Head of caudate nucleus (tissue), 42 donors: ENCODE data around the gene COX18.

Experiments used
- DNase-seq, 42 donors: peaks; one replicate each; pipeline versions ENCODE4 v3.0.0 to v3.0.0-alpha.2; 2020 to 2021; ENCODE audit warnings: mixed read lengths in 7 of 42
- intact Hi-C: fragments of 100-400 bp; cut with DNase I; formaldehyde crosslinking; loops from one replicate; pipeline ENCODE4 v1.15.0; 2022

Gene COX18

DNA sequence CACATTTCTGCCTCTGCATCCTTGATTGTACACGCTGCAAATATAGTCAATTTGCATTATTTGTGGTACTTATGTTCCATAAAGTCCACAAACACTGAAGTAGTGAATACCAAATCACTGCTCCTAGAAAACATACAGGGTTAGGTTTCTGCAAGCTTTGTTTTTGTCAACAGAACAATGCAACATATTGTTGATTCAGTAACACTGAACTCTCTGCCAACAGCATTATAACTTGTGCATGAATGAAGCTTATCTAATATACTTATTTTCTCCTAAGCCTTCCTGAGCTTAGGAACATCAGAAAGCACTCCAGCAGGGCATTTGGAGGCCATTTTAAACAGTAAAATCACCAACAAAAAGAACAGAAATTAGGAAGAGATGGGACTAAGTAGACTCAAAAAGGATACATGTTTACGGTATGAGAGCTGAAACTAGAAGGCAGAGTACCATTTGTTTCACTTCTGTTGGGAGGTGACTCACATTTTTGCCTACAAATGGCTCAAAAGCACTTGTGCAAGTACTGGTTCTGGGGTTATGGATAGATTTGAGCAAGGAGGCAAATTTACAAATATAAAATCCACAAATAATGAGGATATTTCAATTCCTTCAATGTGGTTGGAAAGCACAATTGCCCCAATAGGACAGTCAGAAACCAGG is 14.1 kb downstream of the COX18 start:
- intact Hi-C loops = no loop called here
- DNase-seq = no peak

DNA sequence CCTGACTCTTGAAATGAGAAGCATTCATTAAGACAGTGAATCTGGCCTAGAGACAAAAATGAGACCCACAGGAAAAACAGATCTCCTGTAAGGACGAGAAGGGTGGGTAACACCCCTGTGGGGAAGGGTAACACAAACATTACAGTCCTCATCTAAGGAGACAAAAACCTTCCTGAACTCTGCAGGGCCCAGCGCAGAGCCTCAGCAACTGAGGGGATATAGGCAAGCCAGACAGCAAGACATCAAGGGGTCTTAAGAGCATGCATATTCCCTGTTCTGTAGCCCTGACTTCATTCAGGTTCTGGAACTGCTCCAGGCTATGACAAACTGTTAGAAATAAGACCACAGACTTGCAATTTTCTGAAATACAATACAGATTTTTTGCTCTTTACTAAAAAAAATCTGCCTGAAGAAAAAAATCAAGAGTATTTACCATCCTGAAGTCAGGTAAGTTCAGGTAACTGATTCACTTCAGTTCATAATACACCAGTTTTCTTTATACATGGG is 15.5 kb downstream of the COX18 start:
- intact Hi-C loops = no loop called here

GRCh38 chr4:73053076-73053475 is 16.4 kb downstream of the COX18 start:
- intact Hi-C loops = no loop called here
- no peak for DNase-seq

More for the DNA sequence above, 15.5 kb downstream of the COX18 start:
- no peak for DNase-seq

GRCh38 chr4:73051625-73052024 is 17.9 kb downstream of the COX18 start:
- no peak for DNase-seq
- intact Hi-C loops = no loop called here

DNA sequence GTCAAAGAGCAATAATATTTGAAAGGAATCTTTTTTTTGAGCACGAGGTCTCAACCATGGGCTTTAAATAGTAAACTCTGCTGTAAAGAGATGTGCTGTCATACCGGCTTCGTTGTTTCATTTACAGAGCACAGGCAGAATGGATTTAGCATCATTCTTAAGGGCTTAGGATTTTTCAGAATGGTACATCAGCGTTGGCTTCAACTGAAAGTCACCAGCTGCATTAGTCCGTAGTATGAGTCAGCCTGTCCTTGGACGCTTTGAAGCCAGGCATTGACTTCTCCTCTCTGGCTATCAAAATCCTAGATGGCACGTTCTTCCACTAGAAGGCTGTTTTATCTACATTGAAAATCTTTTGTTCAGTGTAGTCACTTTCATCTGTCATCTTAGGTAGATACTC is 23.6 kb downstream of the COX18 start:
- DNase-seq = no peak
- intact Hi-C loops = no loop called here

DNA sequence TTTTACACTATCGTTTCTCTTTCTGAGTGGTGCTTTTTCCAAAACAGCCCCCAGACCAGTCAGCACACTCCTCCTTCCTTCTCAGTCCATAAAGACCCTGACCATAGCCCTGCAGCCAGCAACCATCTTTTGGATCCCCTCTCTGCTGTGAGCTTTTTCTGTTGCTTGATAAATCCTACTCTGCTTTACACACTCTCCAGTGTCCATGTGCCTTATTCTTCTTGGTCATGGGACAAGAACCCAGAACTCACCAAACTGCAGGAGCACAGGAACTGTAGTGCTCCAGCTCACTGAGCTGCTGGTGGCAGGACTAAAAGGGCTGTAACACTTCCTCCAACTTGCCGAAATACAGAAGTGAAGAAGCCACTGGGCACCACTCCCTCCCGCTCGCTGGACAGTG is 32.5 kb downstream of the COX18 start:
- intact Hi-C loops = no loop called here

GRCh38 chr4:73036123-73036522 is 33.4 kb downstream of the COX18 start:
- DNase-seq = no peak
- intact Hi-C loops = no loop called here

More for the DNA sequence above, 32.5 kb downstream of the COX18 start:
- DNase-seq = no peak

- no peak for DNase-seq
- intact Hi-C loops = no loop called here
Measured at GRCh38 chr4:73034896-73035295, 34.6 kb downstream of the COX18 start.

- intact Hi-C loops = no loop called here
- no peak for DNase-seq
Measured at GRCh38 chr4:73028621-73029020, 40.9 kb downstream of the COX18 start.

DNA sequence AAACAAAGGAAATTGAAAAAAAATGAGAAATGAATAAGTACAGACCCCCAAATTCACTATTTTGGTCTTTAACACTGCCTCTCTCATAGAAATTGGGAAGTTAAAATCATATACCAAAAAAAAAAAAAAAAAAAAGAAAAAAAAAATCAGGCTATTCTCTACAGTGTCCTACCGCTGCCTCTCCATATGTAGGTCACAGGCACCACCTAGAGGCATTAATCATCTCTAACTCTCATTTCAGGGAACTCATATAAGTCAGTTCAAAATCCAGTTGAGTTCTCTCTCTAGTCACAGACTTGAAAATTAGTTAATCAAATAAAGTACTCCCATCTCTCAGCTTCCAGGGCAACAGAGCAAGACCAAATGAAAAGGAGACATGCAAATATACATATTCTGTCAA is 47.9 kb downstream of the COX18 start:
- intact Hi-C loops = no loop called here
- DNase-seq = peak in 6 of 42 donors; percentile 4 to 44 (median 16)

DNA sequence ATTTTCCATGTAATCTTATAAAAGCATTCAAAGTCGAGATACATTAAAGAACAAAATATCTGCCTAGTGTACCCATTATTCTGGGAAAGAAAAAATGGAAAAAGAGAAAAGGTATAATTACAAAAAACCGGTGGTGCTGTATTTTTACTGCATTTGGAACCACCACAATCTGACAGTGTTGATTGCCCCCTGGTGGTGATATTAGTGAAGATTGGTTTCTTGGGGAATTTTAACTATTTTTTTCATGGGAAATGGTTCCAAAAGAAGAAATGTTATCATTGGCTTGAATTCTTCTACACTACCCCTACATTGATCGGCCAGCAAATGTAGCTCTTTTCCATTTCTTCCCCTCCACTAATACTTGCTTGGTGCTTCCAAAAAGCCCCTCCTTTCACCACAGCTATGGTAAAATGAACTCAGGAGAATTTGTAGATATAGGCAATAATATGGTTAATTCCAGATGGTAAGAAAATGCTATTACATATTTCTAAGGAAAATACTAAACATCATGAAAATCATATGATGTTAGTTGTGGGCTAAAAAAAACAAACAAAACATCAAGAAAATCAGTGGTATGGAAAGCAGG is 50.0 kb downstream of the COX18 start:
- intact Hi-C loops = no loop called here
- peak in 16 of 42 donors; percentile 19 to 67 (median 36) for DNase-seq

DNA sequence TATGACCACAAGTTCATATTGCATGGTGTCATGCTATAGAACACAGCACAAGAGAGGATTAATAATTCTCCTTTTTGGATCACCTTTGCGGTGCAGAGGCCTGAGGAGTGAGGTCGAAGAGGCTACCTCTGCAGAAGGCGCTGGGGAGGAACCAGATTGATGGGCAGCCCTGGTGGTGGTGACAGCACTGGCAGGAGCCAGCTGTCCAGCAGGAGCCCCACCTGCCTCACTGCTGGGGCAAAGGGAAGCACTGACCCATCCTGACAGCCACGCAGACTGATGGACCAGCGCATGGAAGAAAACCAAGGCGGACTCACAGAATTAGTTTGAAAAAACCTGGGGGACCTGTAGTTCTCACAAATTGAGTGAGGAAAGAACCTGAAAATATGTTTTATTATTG is 50.9 kb downstream of the COX18 start:
- intact Hi-C loops = no loop called here

GRCh38 chr4:73013310-73013709 is 56.2 kb downstream of the COX18 start:
- intact Hi-C loops = no loop called here
- no peak for DNase-seq

More for the DNA sequence above, 50.9 kb downstream of the COX18 start:
- DNase-seq = peak in 1 of 42 donors; percentile 3

GRCh38 chr4:73012673-73013072 is 56.8 kb downstream of the COX18 start:
- DNase-seq = no peak
- intact Hi-C loops = no loop called here

- intact Hi-C loops = no loop called here
- DNase-seq = no peak
Measured at GRCh38 chr4:73011629-73011985, 57.9 kb downstream of the COX18 start.

DNA sequence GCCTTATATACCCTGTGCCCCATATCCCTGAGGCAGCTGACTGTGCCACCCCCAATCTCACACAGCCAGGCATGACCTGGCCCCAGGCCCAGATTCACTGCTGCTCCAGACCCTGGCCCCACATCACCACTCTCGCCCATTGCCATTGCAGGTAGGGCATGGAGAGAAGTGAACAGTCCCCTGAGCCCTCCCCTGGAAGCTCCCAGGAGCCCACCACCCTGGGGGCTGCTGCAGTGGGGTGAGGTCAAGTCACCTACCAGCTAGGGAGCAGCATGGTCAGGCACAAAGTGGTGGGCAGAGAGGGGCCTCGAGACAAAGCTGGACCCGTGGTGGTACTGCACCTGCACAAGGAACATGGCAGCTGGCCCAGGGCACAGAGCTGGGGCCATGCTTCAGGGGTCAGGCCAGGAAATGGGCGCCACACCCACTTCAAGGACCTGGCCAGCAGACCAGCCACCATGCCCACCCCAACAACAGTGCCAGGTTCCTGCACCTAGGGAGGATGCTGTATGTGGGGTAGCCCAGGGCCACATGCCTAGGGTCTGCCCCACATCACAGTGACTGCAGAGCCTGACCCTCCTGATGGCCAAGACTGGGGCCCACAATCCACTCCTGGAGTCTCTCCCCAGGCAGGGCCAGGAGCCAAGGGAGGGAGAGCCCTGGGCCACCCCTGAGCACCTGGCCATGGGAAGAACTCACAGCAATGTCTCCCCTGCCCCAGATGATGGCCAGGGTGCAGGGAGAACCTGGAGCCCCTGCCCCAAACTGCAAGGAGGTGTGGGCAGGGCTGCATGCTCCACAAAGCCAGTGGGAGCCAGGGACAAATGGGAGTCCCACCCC is 58.5 kb downstream of the COX18 start:
- no peak for DNase-seq
- intact Hi-C loops = no loop called here

- intact Hi-C loops = no loop called here
- no peak for DNase-seq
Measured at GRCh38 chr4:73007526-73008100, 61.9 kb downstream of the COX18 start.

DNA sequence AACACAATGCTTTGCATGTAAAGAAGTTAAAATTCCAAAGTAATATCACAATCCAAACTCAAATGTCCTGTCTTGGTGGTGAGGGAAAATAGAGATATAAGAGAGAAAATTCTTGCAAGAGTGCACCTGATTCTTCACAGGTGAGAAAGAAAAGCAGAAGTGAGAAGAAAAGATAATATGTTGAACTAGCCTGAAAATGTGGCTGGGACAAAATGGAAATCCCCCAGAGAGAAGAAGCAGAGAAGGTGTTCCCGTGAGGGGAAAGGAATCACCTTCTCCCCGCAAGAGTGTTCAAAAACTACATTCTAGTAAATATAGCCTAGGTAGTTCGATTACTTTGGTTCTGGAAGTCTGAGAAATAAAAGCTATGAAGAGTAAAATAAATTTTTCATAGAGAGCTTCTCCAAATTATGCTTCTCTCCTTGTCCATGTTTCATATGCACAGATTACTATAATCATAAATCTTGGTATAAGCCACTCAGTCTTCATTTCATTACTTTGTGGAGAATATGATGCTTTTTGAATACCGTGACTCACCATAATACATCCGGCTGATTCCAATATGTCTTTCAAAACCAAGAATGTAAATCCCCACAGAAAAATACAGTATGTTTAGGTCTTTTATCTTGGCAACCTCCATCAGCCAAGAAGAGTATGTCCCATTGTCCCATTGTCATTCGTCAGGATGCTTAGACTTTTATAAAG is 63.1 kb downstream of the COX18 start:
- intact Hi-C loops = no loop called here
- DNase-seq = no peak

DNA sequence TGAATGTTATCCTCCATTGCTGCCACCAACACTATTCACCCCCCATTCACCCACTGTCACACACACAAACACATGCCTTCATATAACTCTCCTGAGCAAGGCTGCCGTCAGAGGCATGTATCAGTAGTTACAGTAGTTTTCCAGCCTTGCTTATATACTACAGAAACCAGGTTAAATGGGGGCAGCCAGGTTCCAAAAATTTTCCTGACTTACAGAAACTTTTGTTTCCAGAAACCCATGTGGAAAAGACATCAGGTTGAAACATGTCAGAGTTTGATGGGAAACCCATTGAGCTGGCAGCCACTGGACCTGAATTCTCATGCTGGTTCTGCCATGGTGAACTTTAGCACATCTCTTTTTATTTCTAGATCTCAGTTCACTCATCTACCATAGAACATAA is 64.0 kb downstream of the COX18 start:
- no peak for DNase-seq
- intact Hi-C loops = no loop called here
